Measurements from ENCODE around the gene SELENBP1.

Gene SELENBP1

DNA sequence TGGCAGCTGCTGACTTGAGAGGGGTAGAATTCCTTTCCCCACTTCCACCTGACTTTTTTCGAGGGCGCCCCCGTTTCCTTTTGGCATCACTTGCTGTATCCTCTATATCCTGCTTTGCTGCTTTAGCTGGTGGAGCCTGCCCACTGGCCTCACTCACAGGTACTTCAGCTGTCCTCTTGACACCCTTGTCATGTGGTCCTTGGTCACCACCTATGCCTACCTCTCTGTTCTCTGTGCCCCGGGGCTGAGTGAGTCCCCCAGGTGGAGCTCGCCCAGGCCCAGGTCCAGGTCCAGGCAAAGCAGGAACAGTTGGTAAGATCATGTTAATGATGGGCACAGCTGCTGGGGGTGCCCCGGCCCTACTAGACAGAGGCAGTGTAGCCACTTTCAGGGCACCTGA lies 29.9 kb downstream of the SELENBP1 start:
- no peak for FAIRE-seq

DNA sequence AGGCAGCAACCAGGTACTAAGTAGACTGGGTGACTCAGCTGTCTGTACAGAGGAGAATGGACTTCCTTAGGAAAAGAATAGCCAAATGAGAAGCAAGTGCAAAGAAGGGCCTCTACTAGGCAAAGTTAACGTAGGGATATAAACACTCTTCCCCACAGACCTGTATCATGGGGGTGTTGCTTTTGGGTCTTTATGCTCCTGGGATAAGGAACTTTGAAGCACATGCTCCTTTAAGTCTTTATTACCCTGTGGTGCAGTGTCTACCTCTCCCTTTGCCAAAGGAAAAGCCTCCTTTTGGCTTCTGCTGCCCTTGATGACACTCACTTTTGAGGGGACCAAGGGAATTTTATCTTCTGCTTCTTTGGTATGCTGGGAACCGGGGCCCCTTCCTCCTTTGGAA lies 30.5 kb downstream of the SELENBP1 start:
- no peak for FAIRE-seq

DNA sequence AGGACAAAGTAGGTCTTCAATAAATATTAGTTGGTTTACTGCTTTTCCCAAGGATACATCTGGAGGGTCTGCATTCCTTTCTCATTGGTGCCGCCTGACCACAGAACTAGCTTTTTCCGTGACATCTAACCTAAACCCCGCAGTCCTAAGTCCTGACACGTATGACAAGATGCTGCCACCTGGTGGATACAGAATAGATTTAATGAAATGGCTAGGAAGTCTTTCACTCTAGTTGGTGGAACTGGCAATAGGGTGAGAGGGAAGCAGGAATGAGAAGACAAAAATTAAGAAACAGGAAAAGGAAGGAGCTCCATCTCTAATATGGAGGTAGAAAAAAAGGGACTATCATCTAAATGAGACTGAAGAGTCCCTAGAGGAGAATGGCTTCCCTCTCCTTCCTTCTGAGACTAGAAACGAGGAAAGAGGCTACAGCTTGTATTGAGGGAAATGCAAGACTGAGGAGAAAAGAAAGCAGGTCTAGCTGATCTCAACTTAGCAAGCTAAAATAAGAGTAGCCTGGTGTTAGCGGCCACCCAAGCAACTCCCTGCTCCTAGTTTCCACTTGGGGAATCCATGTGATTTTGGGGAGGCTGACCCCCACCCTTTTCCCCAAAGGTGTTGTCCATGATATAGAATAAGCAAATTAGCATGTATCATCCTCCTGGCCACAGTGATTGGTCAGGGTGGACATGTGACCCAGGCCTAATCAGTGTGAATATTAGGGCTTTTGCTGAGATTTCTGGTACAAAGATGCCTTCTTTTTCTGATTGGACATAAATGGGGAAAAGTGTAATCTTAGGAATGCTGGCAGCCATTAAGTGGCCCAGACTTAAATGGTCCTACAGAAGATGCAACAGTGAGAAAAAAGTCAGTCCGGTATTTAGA lies 31.4 kb downstream of the SELENBP1 start:
- peak; percentile 88 for FAIRE-seq

- no peak for FAIRE-seq
Measured at GRCh38 chr1:151336556-151336955, 35.9 kb downstream of the SELENBP1 start.

DNA sequence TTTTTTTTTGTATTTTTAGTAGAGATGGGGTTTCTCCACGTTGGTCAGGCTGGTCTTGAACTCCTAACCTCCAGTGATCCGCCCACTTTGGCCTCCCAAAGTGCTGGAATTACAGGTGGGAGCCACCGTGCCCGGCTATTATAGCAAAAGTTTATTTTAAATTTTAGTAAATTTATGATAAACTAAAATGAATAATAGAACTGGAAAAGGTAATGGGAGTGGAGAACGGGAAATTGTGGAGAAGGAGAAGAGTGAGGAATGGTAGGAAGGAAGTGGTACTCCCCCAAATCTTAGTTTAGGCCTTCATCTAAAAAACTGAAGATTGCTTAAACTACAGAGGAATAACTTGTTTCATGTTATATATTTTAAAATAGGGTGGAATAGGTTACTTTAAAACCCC lies 37.7 kb downstream of the SELENBP1 start:
- no peak for FAIRE-seq

DNA sequence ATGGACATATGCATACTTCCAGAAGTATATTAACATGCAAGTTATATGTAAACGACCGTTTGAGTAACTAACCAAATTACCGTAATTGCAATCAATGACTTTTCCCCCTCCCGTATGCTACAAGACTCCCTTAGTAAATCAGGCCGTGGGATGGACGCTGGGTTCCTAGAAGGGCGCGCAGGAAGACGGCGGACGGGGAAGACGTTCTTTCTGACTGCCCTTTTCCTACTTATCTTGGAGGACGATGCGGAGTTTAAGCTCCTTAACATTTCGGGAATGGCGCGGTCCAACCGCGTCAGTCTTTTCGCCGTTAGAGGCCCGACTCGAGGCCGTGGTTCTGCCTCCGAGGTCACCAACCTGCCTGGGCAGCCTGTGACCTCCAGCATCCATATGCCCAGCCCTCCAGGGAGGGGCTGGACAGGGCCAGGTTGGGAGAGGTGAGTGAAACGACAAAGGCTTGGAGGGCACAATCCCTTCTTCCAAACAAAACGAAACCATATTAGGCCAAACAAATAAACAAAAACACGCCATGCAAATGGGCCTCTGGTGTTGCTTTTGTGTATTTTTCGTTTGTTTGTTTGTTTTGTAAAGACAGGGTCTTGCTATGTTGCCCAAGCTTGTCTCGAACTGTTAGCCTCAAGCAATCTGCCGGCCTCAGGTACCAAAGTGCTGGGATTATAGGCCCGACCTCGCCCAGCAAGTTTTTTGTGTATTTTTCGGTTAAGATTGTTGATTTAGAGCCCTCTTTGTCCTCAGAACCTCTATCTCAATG lies 44.4 kb downstream of the SELENBP1 start:
- no peak for FAIRE-seq

DNA sequence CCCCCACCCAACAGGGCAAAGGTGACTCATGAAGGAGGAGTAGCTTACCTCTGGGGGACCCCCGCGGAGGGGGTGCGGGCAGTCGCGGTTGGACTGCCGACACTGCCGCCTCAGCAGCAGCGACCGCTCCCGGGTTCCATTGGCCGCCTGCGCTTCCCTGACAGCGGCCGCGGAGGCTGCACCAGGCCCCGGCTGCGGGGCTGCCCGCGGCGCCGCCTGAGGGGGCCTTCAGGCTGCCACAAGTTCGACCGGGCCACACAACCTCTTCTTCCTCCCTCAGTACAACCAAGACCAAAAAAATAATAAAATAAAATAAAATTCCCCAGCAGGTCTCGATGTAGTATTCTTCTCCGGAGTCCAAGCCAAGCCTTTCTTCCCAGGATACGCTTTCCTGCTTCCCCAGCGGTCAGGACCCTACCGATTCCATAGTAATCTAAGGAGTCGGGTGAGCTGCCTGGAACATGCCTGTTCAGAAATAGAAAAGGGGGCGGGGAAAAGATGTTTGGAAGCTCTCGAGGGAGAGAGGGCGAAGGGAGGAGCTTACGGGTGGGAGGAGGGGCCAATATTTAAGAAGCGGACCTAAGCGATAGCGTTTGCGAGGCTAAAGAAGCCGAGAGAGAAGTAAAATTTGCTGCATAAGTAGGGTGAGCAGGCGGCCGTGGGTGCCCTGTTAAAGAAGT lies 45.1 kb downstream of the SELENBP1 start, which contains the start of gene PI4KB:
Gene PI4KB, minus strand, starts transcription at position 194 of the 680 bp plus-strand sequence. CDS start 10,935 bp downstream, outside the sequence.
- peak; percentile 36 for FAIRE-seq

GRCh38 chr1:151326619-151327222 lies 45.8 kb downstream of the SELENBP1 start:
- no peak for FAIRE-seq

DNA sequence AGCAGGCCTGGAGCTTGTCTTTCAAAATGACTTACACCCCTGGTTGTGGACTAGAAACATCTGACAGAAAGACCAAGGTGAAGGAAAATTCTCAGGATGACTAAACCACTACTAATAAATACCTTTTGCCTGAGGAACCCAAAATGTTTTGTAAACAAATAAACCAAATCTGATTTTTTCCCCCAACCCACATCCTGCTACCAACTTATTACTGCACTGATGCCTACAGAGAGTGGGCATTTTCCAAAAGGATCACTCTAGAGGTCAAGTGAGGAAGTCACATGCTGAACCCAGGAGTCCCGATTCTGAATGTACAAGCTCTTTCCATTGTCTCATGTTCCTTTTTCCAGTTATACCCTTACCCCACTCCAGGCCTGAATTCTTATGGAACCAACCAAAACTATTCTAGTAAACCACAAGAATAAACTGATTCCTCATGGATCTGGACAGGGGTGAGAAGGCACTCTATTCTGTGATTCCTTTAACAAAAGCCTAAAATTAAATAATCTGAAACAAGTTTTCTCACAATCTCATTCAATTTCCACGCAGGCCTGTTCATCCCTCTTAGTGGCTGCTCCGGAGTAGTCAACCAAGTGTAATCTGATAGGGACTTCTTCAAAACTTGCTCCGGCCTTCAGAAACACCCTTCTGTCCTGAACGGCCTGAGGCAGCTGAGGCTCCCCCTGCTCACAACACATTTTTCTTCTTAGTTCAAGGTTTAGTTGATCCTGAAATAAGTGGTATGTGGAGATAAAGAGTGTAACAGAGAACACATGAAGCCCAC lies 46.7 kb downstream of the SELENBP1 start:
- no peak for FAIRE-seq

GRCh38 chr1:151325231-151325630 lies 47.3 kb downstream of the SELENBP1 start:
- no peak for FAIRE-seq

DNA sequence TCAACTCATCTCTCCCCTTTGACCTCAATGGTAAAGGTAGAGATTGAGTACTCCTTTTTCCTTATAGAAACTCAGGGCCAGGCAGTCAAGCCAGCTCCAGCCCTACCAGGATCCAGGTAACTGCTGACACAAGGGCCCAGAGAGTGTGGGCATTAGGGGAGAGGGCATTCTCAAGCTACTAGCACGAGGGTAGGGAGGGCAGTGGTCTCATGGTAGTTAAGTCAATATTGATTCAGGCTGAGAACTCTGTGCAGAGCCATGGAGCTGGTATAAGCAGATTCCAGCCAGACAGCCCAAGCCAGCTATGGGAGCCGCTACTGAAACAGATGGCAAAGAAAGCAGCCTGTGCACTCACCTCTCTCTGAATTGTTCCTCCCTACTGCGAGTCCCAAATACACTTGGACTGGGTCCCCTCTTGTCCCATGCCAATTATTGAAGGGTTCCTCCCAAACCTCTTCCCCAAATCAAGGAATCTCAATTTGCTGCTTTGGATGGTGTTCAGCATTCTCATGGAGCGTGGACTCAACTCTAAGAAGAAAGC lies 48.0 kb downstream of the SELENBP1 start:
- FAIRE-seq = no peak

- no peak for FAIRE-seq
Measured at GRCh38 chr1:151318975-151319374, 53.5 kb downstream of the SELENBP1 start.

DNA sequence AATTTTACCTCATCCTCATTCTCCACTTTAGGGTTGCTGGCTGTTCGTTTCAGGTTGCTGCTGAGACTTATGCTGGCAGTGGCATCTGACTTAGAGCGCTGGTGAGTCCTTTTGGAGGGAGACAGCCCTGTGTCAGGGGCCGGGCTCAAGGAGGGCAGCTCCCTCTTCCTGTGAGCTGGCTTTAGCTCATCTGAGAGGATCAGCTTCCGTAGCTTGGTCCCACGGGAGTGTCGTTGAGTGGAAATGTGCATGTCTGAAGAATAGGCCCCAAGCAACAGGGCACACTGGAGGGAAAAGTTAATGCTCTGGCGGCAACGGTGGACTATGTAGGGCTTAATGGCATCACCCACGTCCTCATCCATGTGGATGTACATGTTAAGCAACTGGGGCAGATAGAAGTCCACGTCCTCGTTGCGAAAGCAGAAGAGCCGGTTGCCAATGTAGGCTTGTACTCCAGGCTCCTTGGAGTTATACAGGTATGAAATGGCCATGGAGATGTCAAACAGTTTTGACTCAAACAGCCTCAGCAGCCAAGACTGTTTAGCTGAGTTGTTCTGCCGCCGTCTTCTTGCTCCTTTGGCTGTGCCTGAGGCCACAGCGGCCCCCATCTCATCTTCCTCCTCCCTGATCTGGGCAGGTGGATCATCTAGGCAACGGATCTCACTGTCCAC lies 56.8 kb downstream of the SELENBP1 start:
- FAIRE-seq = no peak
